ENCODE results near the gene ABCD1.

Gene ABCD1

GRCh38 chrX:153687121-153688039 is 37.3 kb upstream of the ABCD1 start, which contains the start of gene SLC6A8:
Gene SLC6A8 (plus strand): TSS chrX:153687926. CDS start chrX:153688575, 649 bp downstream.
- H3K27ac ChIP-seq (ENCODE audit: extremely low read depth, low read depth, low read length), result peak within 1 kb of the TSS; percentile 73; the same call in 1 of the 2 replicates
- H3K9me3 ChIP-seq (ENCODE audit: control insufficient read depth, insufficient read depth, low read depth, low read length), result no peaks in the 10 kb centered on the region
- peaks cover 0 to 30% of the 10 kb centered on the region in 2 experiments; a peak in 1 of 3 replicates for H3K36me3 ChIP-seq (ENCODE audit: control insufficient read depth in 2 of 2, insufficient read depth in 1 of 2, low read length in 2 of 2)
- CTCF ChIA-PET, result interaction anchor here (0.6 to 3.0 kb wide), 5 partner anchors 18 to 90 kb away, joined by 3 to 15 read pairs (median 3); no protein-coding TSS in a partner anchor
- no peaks in the 10 kb centered on the region for H3K4me1 ChIP-seq (ENCODE audit: control insufficient read depth, insufficient read depth, low read length)
- peak within 1 kb of the TSS; percentile 57 for H3K4me3 ChIP-seq (ENCODE audit: low read depth, low read length)
- peak; percentile 45; the same call in 1 of the 2 replicates for TF ChIP-seq ZBTB20 (tag by site-specific recombination; IDR thresholded peaks at IDR 0.05)
- TF ChIP-seq SP2 (tag by site-specific recombination; IDR thresholded peaks at IDR 0.05), result peak; percentile 25
- no peak for TF ChIP-seq HIC1 (tag by site-specific recombination; IDR thresholded peaks at IDR 0.05)
- TF ChIP-seq SP3 (tag by site-specific recombination; IDR thresholded peaks at IDR 0.05), result peak; percentile 25; the same call in 1 of the 2 replicates
- no peak for TF ChIP-seq ZFP37 (tag by site-specific recombination; IDR thresholded peaks at IDR 0.05)
- peak; percentile 57 for TF ChIP-seq ZNF366 (tag by site-specific recombination; conservative IDR thresholded peaks at IDR 0.05)
- TF ChIP-seq OSR2 (tag by site-specific recombination; IDR thresholded peaks at IDR 0.05), result peak; percentile 51; the same call in 1 of the 2 replicates
- peak; percentile 59 for TF ChIP-seq IKZF3 (tag by site-specific recombination; IDR thresholded peaks at IDR 0.05)
- TF ChIP-seq ZNF423 (tag by site-specific recombination; IDR thresholded peaks at IDR 0.05), result 0 out of 2 replicates have a peak, but pooled peaks have one; percentile 36
- TF ChIP-seq ZNF398 (tag by site-specific recombination; IDR thresholded peaks at IDR 0.05), result peak; percentile 65
- TF ChIP-seq GLIS1 (tag by site-specific recombination; IDR thresholded peaks at IDR 0.05), result peak; percentile 39; the same call in 1 of the 2 replicates
- TF ChIP-seq ZBTB26 (tag by site-specific recombination; optimal IDR thresholded peaks at IDR 0.05), result peak; percentile 18
- no peak for TF ChIP-seq ZNF416 (tag by site-specific recombination; IDR thresholded peaks at IDR 0.05)
- no peak for TF ChIP-seq ZNF324 (tag by site-specific recombination; IDR thresholded peaks at IDR 0.05)
- peak; percentile 41; the same call in 1 of the 2 replicates for TF ChIP-seq ZNF394 (tag by site-specific recombination; IDR thresholded peaks at IDR 0.05; ENCODE audit: borderline replicate concordance)
- TF ChIP-seq ZBTB8A (tag by site-specific recombination; IDR thresholded peaks at IDR 0.05), result peak; percentile 40; the same call in 1 of the 2 replicates
- TF ChIP-seq ZIC2 (tag by site-specific recombination; IDR thresholded peaks at IDR 0.05), result peak; percentile 57
- peak; percentile 59 for TF ChIP-seq GLIS2 (tag by site-specific recombination; IDR thresholded peaks at IDR 0.05)
- TF ChIP-seq PATZ1 (tag by site-specific recombination; IDR thresholded peaks at IDR 0.05), result peak; percentile 71
- POLR2A ChIA-PET, result interaction anchor here (0.6 to 1.0 kb wide), 8 partner anchors 18 to 363 kb away, joined by 3 to 4 read pairs (median 4); no protein-coding TSS in a partner anchor

All from HEK293 (cell line).